ENCODE measurements around the gene PDCD1.

PDCD1 gene

DNA sequence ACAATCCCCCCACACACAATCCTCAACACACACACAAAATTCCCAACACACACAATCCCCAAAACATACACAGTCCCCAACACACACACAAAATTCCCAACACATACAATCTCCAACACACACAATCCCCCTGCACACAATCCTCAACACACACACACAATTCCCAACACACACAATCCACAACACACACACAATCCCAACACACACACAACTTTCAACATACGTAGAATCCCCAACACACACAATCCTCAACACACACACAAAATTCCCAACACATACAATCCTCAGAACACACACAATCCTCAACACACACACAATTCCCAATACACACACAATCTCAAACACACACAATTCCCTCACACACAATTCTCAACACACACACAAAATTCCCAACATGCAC lies 2.6 kb upstream of the PDCD1 start:
- CTCF ChIA-PET: no interaction called here
- POLR2A ChIA-PET: no interaction called here
- TF ChIP-seq TARDBP (IDR thresholded peaks at IDR 0.05) (peak; percentile 46; the same call in 1 of the 2 replicates), SUZ12 (IDR thresholded peaks at IDR 0.05) (no peak)
- no peak for DNase-seq (ENCODE audit: extremely low spot score)

DNA sequence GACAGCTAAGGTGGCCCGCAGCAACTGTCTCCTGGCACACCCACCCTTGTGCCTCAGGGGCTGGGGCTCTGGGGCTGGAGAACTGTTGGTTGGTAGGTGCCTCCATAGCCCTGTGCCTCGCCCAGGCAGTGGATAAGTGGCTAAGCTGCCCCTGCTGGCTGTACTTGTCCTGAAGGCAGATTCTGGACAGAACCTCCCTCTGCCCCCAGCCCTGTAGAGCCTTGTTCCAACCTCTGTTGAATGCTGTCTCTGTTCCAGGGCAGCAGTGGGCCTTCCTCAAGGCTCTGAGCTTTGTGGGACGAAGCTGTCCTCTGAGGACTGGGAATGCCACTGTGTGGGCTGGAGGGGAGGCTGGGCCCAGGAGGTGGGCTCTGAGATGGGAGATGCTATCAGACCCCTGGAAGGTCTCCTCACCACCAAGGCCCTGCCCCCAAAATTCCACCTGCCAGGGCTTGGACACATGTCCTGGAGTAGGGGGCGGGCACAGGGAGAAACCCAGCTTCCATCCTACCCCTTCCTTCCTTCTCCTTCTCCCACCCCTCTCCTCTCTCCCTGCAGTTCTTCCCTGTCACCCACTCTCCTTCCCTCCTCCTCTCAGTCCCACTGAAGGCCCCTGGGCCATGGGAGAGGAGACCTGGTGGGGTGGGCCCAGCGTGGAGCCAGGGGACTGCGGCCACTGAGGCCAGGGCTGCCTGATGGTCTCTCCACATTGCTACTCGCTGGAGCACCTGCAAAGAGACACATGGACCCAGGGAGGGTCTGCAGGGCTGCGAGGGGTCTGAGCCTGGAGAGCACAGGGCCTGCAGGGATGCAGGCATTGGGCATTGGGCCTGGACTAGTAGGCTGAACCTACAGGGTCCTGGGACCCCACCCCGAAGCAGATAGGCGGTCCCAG lies 1.7 kb upstream of the PDCD1 start:
- no peak for DNase-seq (ENCODE audit: extremely low spot score)
- ChIA-PET CTCF (no interaction called here), POLR2A (no interaction called here)
- TF ChIP-seq ZNF384 (IDR thresholded peaks at IDR 0.05): no peak
- TF ChIP-seq CTBP1 (IDR thresholded peaks at IDR 0.05; ENCODE audit: borderline replicate concordance): no peak
- TF ChIP-seq LEF1 (IDR thresholded peaks at IDR 0.05; ENCODE audit: borderline replicate concordance): no peak
- no peak for TF ChIP-seq ARNT (IDR thresholded peaks at IDR 0.05)
- TF ChIP-seq FOXA1 (IDR thresholded peaks at IDR 0.05): no peak
- TF ChIP-seq SUZ12 (IDR thresholded peaks at IDR 0.05): no peak
- TF ChIP-seq L3MBTL2 (conservative IDR thresholded peaks at IDR 0.05): no peak
- TF ChIP-seq, protein P1, sequence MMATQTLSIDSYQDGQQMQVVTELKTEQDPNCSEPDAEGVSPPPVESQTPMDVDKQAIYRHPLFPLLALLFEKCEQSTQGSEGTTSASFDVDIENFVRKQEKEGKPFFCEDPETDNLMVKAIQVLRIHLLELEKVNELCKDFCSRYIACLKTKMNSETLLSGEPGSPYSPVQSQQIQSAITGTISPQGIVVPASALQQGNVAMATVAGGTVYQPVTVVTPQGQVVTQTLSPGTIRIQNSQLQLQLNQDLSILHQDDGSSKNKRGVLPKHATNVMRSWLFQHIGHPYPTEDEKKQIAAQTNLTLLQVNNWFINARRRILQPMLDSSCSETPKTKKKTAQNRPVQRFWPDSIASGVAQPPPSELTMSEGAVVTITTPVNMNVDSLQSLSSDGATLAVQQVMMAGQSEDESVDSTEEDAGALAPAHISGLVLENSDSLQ (IDR thresholded peaks at IDR 0.05): no peak
- no peak for TF ChIP-seq HDGF (IDR thresholded peaks at IDR 0.05; ENCODE audit: borderline replicate concordance)
- no peak for TF ChIP-seq FOXM1 (IDR thresholded peaks at IDR 0.05; ENCODE audit: borderline replicate concordance)
- TF ChIP-seq BHLHE40 (IDR thresholded peaks at IDR 0.05; ENCODE audit: borderline replicate concordance): no peak
- TF ChIP-seq SP1 (IDR thresholded peaks at IDR 0.05): no peak
- TF ChIP-seq FOXK2 (IDR thresholded peaks at IDR 0.05): no peak
- TF ChIP-seq NFRKB (IDR thresholded peaks at IDR 0.05): no peak
- TF ChIP-seq ELF4 (IDR thresholded peaks at IDR 0.05): no peak

DNA sequence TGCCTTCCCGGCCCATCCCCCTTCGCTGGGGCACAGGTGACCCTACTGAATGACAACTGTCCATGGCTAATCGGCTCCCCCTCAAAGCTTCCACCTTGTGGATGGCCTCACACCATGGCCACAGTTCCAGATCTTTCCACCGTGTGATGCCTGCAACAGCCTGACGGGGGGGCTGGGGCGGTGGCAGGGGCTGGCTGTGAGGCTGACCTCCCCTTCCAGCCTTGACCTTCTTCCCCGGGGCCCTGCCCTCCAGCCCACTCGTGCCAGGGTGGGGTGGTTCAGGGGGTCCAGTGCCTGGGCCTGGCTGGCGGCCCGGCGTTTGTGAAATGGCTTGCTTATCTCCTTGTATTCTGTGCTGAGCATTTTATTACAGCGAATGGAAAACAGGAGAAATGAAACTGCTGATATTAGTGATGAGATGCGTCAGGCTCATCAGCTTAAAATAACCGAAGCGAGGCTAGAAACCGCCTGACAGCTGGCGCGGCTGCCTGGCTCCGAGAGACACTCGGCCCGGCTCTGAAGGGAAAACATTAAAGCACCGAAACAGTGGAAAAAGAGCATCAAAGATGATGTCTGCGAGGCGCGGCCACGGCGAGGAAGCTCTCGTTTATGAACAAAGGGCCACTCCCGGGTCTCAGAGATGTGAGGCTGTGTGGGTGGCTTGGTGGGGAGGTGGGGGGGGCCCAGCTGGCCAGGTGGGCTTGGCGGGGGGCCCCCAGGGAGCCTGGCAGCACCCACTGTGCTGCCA lies 916 bp upstream of the PDCD1 start:
- CTCF ChIA-PET: no interaction called here
- POLR2A ChIA-PET: no interaction called here
- DNase-seq (ENCODE audit: extremely low spot score): no peak
- no peak for TF ChIP-seq FOXK2 (IDR thresholded peaks at IDR 0.05)

DNA sequence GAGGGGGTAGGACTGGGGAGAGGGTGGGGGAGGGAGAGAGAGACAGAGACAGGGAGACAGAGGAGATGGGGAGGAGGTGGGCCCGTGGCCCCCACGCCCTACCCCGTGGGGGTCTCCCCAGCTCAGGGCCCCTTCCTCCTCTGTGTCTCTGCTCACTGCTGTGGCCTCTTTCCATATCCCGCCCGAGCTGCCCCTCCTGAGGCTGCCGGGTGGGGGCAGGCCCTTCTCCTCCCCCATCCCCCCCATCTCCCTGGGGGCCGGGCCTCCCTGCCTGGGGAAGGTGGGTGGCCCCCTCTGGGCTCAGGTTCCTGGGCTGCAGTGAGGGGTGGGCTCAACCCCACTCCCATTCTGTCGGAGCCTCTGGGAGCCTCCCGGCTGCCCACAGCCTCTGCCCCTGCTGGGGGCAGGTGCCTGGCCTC lies 332 bp upstream of the PDCD1 start:
- no peak for DNase-seq (ENCODE audit: extremely low spot score)
- ChIA-PET POLR2A (no interaction called here), CTCF (no interaction called here)
- TF ChIP-seq HDGF (IDR thresholded peaks at IDR 0.05; ENCODE audit: borderline replicate concordance) (no peak), L3MBTL2 (conservative IDR thresholded peaks at IDR 0.05) (no peak), SP1 (IDR thresholded peaks at IDR 0.05) (no peak), SUZ12 (IDR thresholded peaks at IDR 0.05) (no peak), FOXA1 (IDR thresholded peaks at IDR 0.05) (no peak), TARDBP (IDR thresholded peaks at IDR 0.05) (no peak), BHLHE40 (IDR thresholded peaks at IDR 0.05; ENCODE audit: borderline replicate concordance) (no peak), ELF4 (IDR thresholded peaks at IDR 0.05) (no peak), ARNT (IDR thresholded peaks at IDR 0.05) (no peak), ZNF384 (IDR thresholded peaks at IDR 0.05) (no peak), LEF1 (IDR thresholded peaks at IDR 0.05; ENCODE audit: borderline replicate concordance) (no peak), NFRKB (IDR thresholded peaks at IDR 0.05) (no peak), FOXK2 (IDR thresholded peaks at IDR 0.05) (no peak), CTBP1 (IDR thresholded peaks at IDR 0.05; ENCODE audit: borderline replicate concordance) (no peak), FOXM1 (IDR thresholded peaks at IDR 0.05; ENCODE audit: borderline replicate concordance) (no peak)
- TF ChIP-seq, protein P1 (IDR thresholded peaks at IDR 0.05): no peak

DNA sequence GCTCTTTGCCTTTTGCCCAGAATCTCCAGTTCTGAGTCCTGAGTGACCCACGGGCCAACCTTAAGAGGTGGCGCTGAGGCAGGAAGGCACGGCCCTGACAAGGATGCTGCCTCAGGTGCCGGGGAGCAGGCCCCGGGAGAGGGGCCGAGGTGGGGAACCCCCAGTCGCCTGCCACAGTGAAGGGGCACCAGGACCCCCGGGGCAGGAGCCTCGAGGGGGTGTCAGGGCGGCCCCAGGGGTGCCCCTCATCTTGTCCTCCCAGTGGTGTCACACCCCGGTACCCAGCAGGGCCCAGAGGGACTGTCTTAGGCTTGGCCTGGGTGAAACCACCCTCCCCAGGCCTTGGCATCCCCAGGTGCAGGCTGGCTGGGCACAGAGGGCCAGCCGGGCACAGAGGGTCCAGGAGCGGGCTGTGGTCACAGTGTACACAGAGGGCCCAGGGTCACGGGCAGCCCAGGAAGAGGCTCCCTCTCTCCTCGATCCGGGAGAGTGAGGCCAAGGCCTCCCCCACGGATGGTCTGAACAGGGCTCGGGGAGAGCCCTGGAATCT lies 1.0 kb downstream of the PDCD1 start:
- no peak for DNase-seq (ENCODE audit: extremely low spot score)
- CTCF ChIA-PET: no interaction called here
- POLR2A ChIA-PET: no interaction called here
- no peak for TF ChIP-seq CTBP1 (IDR thresholded peaks at IDR 0.05; ENCODE audit: borderline replicate concordance)
- TF ChIP-seq SUZ12 (IDR thresholded peaks at IDR 0.05): no peak
- TF ChIP-seq HDGF (IDR thresholded peaks at IDR 0.05; ENCODE audit: borderline replicate concordance): no peak
- no peak for TF ChIP-seq TARDBP (IDR thresholded peaks at IDR 0.05)
- TF ChIP-seq NFRKB (IDR thresholded peaks at IDR 0.05): no peak
- TF ChIP-seq ZNF384 (IDR thresholded peaks at IDR 0.05): no peak
- no peak for TF ChIP-seq L3MBTL2 (conservative IDR thresholded peaks at IDR 0.05)
- TF ChIP-seq ARNT (IDR thresholded peaks at IDR 0.05): no peak
- TF ChIP-seq, protein P1 (IDR thresholded peaks at IDR 0.05): no peak
- no peak for TF ChIP-seq FOXK2 (IDR thresholded peaks at IDR 0.05)
- TF ChIP-seq FOXM1 (IDR thresholded peaks at IDR 0.05; ENCODE audit: borderline replicate concordance): no peak
- TF ChIP-seq BHLHE40 (IDR thresholded peaks at IDR 0.05; ENCODE audit: borderline replicate concordance): no peak
- TF ChIP-seq ELF4 (IDR thresholded peaks at IDR 0.05): no peak

DNA sequence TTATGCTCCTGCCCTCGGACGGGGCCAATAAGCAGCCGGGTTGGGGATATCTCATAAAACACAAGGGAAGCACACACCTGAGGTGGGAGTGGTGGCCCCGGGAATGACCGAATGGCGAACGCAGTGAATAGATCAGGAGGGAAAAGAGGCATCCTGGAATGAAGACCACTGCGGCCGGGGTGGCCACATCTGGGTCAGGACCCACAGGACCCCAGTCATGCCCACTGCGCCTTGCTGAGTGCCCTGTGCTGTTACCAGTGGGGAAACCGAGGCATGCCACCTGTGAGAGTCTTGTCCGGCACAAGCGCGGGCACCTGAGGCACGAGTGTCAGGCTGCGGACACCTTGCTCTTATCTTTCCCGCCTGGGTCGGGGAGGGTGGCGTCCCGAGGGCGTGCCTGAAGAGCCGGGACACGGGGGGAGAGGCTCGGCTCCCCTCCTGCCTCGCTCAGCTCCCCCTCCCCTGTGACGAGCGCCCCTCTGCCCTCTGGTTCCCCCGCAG lies 1.6 kb downstream of the PDCD1 start:
- CTCF ChIA-PET: no interaction called here
- DNase-seq (ENCODE audit: extremely low spot score): no peak
- POLR2A ChIA-PET: no interaction called here
- TF ChIP-seq ARNT (IDR thresholded peaks at IDR 0.05) (no peak), NFRKB (IDR thresholded peaks at IDR 0.05) (no peak), FOXK2 (IDR thresholded peaks at IDR 0.05) (no peak), ZNF384 (IDR thresholded peaks at IDR 0.05) (no peak), LEF1 (IDR thresholded peaks at IDR 0.05; ENCODE audit: borderline replicate concordance) (no peak), L3MBTL2 (conservative IDR thresholded peaks at IDR 0.05) (no peak), ELF4 (IDR thresholded peaks at IDR 0.05) (no peak), CTBP1 (IDR thresholded peaks at IDR 0.05; ENCODE audit: borderline replicate concordance) (no peak)

All from HEK293T (cell line).